A673 (cell line): ENCODE results near the gene GALNT16.

Experiments used
- CTCF ChIP-seq: fragments of 300-800, 200-600 bp; sonication (generic); conservative IDR thresholded peaks from 2 replicates; pipeline ENCODE4 v1.5.1; 2017; ENCODE audit warnings: low read depth, mild to moderate bottlenecking, antibody characterized with exemption, low read length, moderate library complexity, mixed read lengths
- EZH2 ChIP-seq: fragments of 200-600 bp; sonication (generic); IDR thresholded peaks from 2 replicates; pipeline ENCODE4 v1.6.1; 2017; ENCODE audit warnings: borderline replicate concordance, low read depth, mild to moderate bottlenecking, mixed read lengths, antibody characterized with exemption, low read length; ENCODE audit not compliant: poor library complexity, severe bottlenecking

GRCh38 chr14:69252851-69253250 lies 7.1 kb upstream of the GALNT16 start:
- TF ChIP-seq EZH2 (no peak), CTCF (no peak)
